GM18508 (cell line): Measurements from ENCODE around the gene PARP3.
"Not testable (repeated sequence)": the region's sequence is repeated elsewhere in the genome, so short reads cannot be mapped to it uniquely, and the experiment has no call there.

ENCODE experiments used
- ATAC-seq: cut with Tn5 transposase; IDR thresholded peaks from one replicate; pipeline ENCODE4 v1.9.1; 2021; ENCODE audit warnings: moderate number of reproducible peaks; ENCODE audit not compliant: insufficient read depth, unreplicated experiment

PARP3 gene

GRCh38 chr3:51941798-51942602, at the start of gene PARP3, which contains the start of gene RRP9:
PARP3 (plus strand) TSS chr3:51942363; CDS start chr3:51943356, 993 bp downstream.
RRP9 (minus strand) TSS chr3:51941904; CDS start chr3:51941867, 37 bp downstream.
- peak; percentile 80 for ATAC-seq

- no peak for ATAC-seq
These were observed 47.8 kb upstream of the PARP3 start for GRCh38 chr3:51894391-51894790.

GRCh38 chr3:51894939-51895338, 47.2 kb upstream of the PARP3 start:
- ATAC-seq: no peak

- ATAC-seq: no peak
These were observed 45.4 kb upstream of the PARP3 start for GRCh38 chr3:51896607-51897305.

- ATAC-seq: no peak
These were observed 44.8 kb upstream of the PARP3 start for GRCh38 chr3:51897391-51897790.

GRCh38 chr3:51900043-51900442, 42.1 kb upstream of the PARP3 start:
- ATAC-seq: not testable (repeated sequence)

GRCh38 chr3:51902361-51902760, 39.8 kb upstream of the PARP3 start:
- ATAC-seq: not testable (repeated sequence)

- no peak for ATAC-seq
These were observed 37.9 kb upstream of the PARP3 start for GRCh38 chr3:51904034-51904823.

GRCh38 chr3:51908026-51908425, 34.1 kb upstream of the PARP3 start:
- ATAC-seq: no peak

GRCh38 chr3:51916418-51916817, 25.7 kb upstream of the PARP3 start:
- ATAC-seq: no peak

GRCh38 chr3:51921081-51921578, 21.0 kb upstream of the PARP3 start:
- no peak for ATAC-seq

GRCh38 chr3:51927061-51927977, 14.8 kb upstream of the PARP3 start:
- ATAC-seq: no peak

- no peak for ATAC-seq
These were observed 13.7 kb upstream of the PARP3 start for GRCh38 chr3:51928438-51928837.

GRCh38 chr3:51928981-51929380, 13.2 kb upstream of the PARP3 start:
- ATAC-seq: not testable (repeated sequence)

- no peak for ATAC-seq
These were observed 12.7 kb upstream of the PARP3 start for GRCh38 chr3:51929420-51930003.

GRCh38 chr3:51930439-51930838, 11.7 kb upstream of the PARP3 start:
- ATAC-seq: no peak

GRCh38 chr3:51931756-51932155, 10.4 kb upstream of the PARP3 start:
- no peak for ATAC-seq

GRCh38 chr3:51932471-51933370, 9.4 kb upstream of the PARP3 start:
- ATAC-seq: no peak
